HepG2 (cell line): Measurements from ENCODE around the gene PRKCZ. TPM values are rescaled to one million over a fixed set of nuclear protein-coding genes. Genes with fewer than 3 reads are reported as not detected.

Experiments
- ATAC-seq: fragments of 200-7000 bp; cut with Tn5 transposase; 3 replicates; pipeline ENCODE4 v1.9.1; 2020; ENCODE audit warnings: mild to moderate bottlenecking, moderate library complexity
- BruUV-seq: library from RNA; stranded (reverse); fragments of 400-500 nt; replicated peaks from 2 replicates; lab custom pipeline; 2021; lab: Mats Ljungman, UMichigan
- CTCF ChIA-PET: fragments of 300-600 bp; formaldehyde crosslinking; extraction: SDS; loops from one replicate; lab custom pipeline; 2021; ENCODE audit warnings: low total read pairs, inconsistent platforms, low intra/inter-chr PET ratio; lab: Yijun Ruan, JAX
- POLR2A ChIA-PET: fragments of 350-600 bp; sonication (Branson Sonifier 250); formaldehyde crosslinking; loops from one replicate; lab custom pipeline; 2020; ENCODE audit warnings: antibody characterized with exemption, inconsistent platforms; lab: Yijun Ruan, JAX
- DNase-seq: peaks from one replicate; pipeline ENCODE4 v3.0.0-alpha.2; 2015; ENCODE audit warnings: low spot score
- FAIRE-seq: peaks from 3 replicates; lab custom pipeline; 2011; peaks lifted over from hg19 to GRCh38; lab: Jason Lieb, UNC
- H2AFZ ChIP-seq: one replicate; pipeline ENCODE4 v1.6.1; 2011; ENCODE audit warnings: low read length, inconsistent platforms
- H3K27ac ChIP-seq: fragments of 300-600 bp; 3 replicates; pipeline ENCODE4 v1.8.0; 2011; ENCODE audit warnings: mixed run types, mild to moderate bottlenecking, mixed read lengths, low read length, inconsistent platforms; ENCODE audit not compliant: insufficient read depth; ENCODE audit errors: extremely low read length
- H3K27me3 ChIP-seq, 2 experiments: fragments of 200-600 bp in 1 of 2; 2 replicates in 1 of 2; 3 replicates in 1 of 2; pipeline versions ENCODE4 v1.6.0 to v1.8.0; 2011; ENCODE audit warnings: low read length in 2 of 2, mild to moderate bottlenecking in 2 of 2, moderate library complexity in 2 of 2, inconsistent platforms in 1 of 2; ENCODE audit not compliant: insufficient read depth in 2 of 2, control insufficient read depth in 1 of 2
- H3K36me3 ChIP-seq, 2 experiments: fragments of 200-600 bp in 1 of 2; replicated peaks in 1 of 2; 2 replicates in 1 of 2; 3 replicates in 1 of 2; pipeline versions ENCODE4 v1.5.1 to v1.8.0; 2011; ENCODE audit warnings: low read length in 2 of 2, inconsistent platforms in 1 of 2; ENCODE audit not compliant: insufficient read depth in 2 of 2, control insufficient read depth in 1 of 2
- H3K4me1 ChIP-seq: 2 replicates; pipeline ENCODE4 v1.5.1; 2012; ENCODE audit warnings: low read length, inconsistent platforms; ENCODE audit not compliant: insufficient read depth
- H3K4me2 ChIP-seq: 2 replicates; pipeline ENCODE4 v1.6.0; 2011; ENCODE audit warnings: low read depth, low read length, inconsistent platforms
- H3K4me3 ChIP-seq, 3 experiments: fragments of 200-600 bp in 1 of 3; sonication (generic), shearing (Covaris generic) in 1 of 3; replicated peaks in 1 of 3; 2 replicates each; pipeline ENCODE4 v1.5.1; 2011 to 2016; ENCODE audit warnings: low read length in 3 of 3, inconsistent platforms in 2 of 3, low read depth in 2 of 3, mild to moderate bottlenecking in 2 of 3, control low read depth in 1 of 3, mixed read lengths in 1 of 3; ENCODE audit not compliant: insufficient read depth in 1 of 3
- H3K79me2 ChIP-seq: one replicate; pipeline ENCODE4 v1.6.1; 2011; ENCODE audit warnings: low read length, inconsistent platforms; ENCODE audit not compliant: insufficient read depth
- H3K9ac ChIP-seq: 2 replicates; pipeline ENCODE4 v1.6.0; 2011; ENCODE audit warnings: mild to moderate bottlenecking, low read depth, low read length, inconsistent platforms; ENCODE audit not compliant: insufficient read depth
- H3K9me3 ChIP-seq: 2 replicates; pipeline ENCODE4 v1.5.1; 2012; ENCODE audit warnings: mild to moderate bottlenecking, low read length
- H4K20me1 ChIP-seq: 2 replicates; pipeline ENCODE4 v1.6.0; 2011; ENCODE audit warnings: inconsistent platforms, mild to moderate bottlenecking, low read length, moderate library complexity; ENCODE audit not compliant: insufficient read depth
- AGO2 ChIP-seq: fragments of 200-400 bp; formaldehyde crosslinking; optimal IDR thresholded peaks from 2 replicates; pipeline ENCODE3; 2017; ENCODE audit warnings: mild to moderate bottlenecking, low read depth, low read length, moderate library complexity
- BRD4 ChIP-seq: sonication (generic); formaldehyde crosslinking; IDR thresholded peaks from 2 replicates; pipeline ENCODE4 v1.4.0; 2020; ENCODE audit warnings: missing genetic modification reagents
- MLLT10 ChIP-seq: sonication (generic); formaldehyde crosslinking; IDR thresholded peaks from 2 replicates; pipeline ENCODE4 v1.4.0; 2020; ENCODE audit warnings: missing genetic modification reagents
- PHB2 ChIP-seq: fragments of 450-650 bp; IDR thresholded peaks from 2 replicates; pipeline ENCODE4 v1.6.1; 2018; ENCODE audit not compliant: partially characterized antibody
- PPARG ChIP-seq: conservative IDR thresholded peaks from 2 replicates; pipeline ENCODE4 v1.6.1; 2016; ENCODE audit warnings: missing biosample characterization, missing genetic modification reagents
- RXRB ChIP-seq: IDR thresholded peaks from 2 replicates; pipeline ENCODE4 v1.6.1; 2016; ENCODE audit warnings: borderline replicate concordance, missing genetic modification reagents, missing compliant biosample characterization
- ZBTB8A ChIP-seq: sonication (generic); formaldehyde crosslinking; IDR thresholded peaks from 2 replicates; pipeline ENCODE4 v1.4.0; 2020; ENCODE audit warnings: mild to moderate bottlenecking, low read depth, missing genetic modification reagents, borderline replicate concordance
- ZNF275 ChIP-seq: sonication (generic); formaldehyde crosslinking; IDR thresholded peaks from 2 replicates; pipeline ENCODE4 v1.8.0; 2022; ENCODE audit warnings: missing genetic modification reagents, mild to moderate bottlenecking, inconsistent platforms, borderline replicate concordance
- ZNF354B ChIP-seq: sonication (generic); formaldehyde crosslinking; IDR thresholded peaks from 2 replicates; pipeline ENCODE4 v1.8.0; 2022; ENCODE audit warnings: mild to moderate bottlenecking, missing genetic modification reagents
- WGBS: methylation state at CpG from one replicate; pipeline ENCODE4 v1.1.6; 2017; ENCODE audit warnings: low lambda C conversion rate; 5-methylcytosine and 5-hydroxymethylcytosine counted together
- in situ Hi-C: cut with HindIII; loops from 2 replicates; pipeline ENCODE4 v1.10.0; 2017; ENCODE audit warnings: low pct_unique_long_range_greater_than_20kb; ENCODE audit not compliant: extremely low pct_ligation_motif_present
- intact Hi-C: fragments of 100-400 bp; cut with micrococcal nuclease; formaldehyde crosslinking; loops from one replicate; pipeline ENCODE4 v1.10.0; 2022; ENCODE audit not compliant: unreplicated experiment
- polyA plus RNA-seq, 8 experiments: library from polyadenylated mRNA; depleted of rRNA in 3 of 8; stranded (reverse) in 7 of 8; unstranded in 1 of 8; fragments of >200 nt; fragmentation: Illumina TruSeq in 4 of 8; extraction: Trizol in 4 of 8; gene quantifications; 2 replicates each; pipeline versions ENCODE4 v1.2.1 to v1.2.3, GENCODE V29; 2011 to 2016; ENCODE audit warnings: low read depth in 4 of 8, missing spikeins in 1 of 8, mixed read lengths in 1 of 8; ENCODE audit not compliant: insufficient read depth in 1 of 8
- total RNA-seq, 5 experiments: library from RNA; depleted of rRNA; stranded (reverse); fragments of >200 nt; fragmentation: Illumina TruSeq; extraction: Trizol; gene quantifications; 2 replicates each; pipeline ENCODE4 v1.2.3, GENCODE V29; 2016; ENCODE audit warnings: low read depth in 1 of 5

PRKCZ gene
- total and polyA plus RNA-seq, 2 of the 13 experiments (the other 11 are each of a cell fraction or from before 2014, with no cell fraction given) = 34.7 to 85.2 TPM

- Histone ChIP-seq H3K9me3 (no peaks in the 10 kb centered on the region), H3K4me3 (no peak overlapping the region), H3K27me3 (no peaks in the 10 kb centered on the region), H3K27ac (no peak overlapping the region), H4K20me1 (no peaks in the 10 kb centered on the region; the same call in 1 of the 2 replicates), H3K4me2 (no peak overlapping the region), H3K4me1 (no peaks in the 10 kb centered on the region), H3K36me3 (peaks cover 24 to 44% of the 10 kb centered on the region in 2 experiments), H3K79me2 (no peaks in the 10 kb centered on the region), H3K9ac (no peak overlapping the region), H2AFZ (no peak overlapping the region)
- POLR2A ChIA-PET = no interaction called here
- CTCF ChIA-PET = no interaction called here
- no peak for ATAC-seq
- DNase-seq = no peak
- in situ Hi-C loops = loop anchor here (25.0 kb wide), 1 partner anchor 333 kb away; no protein-coding TSS in a partner anchor
- no TSS peak for BruUV-seq
- FAIRE-seq = no peak
- no peak for TF ChIP-seq MLLT10 (CRISPR knock-in tag)
- no peak for TF ChIP-seq ZNF354B (CRISPR knock-in tag)
- no peak for TF ChIP-seq PHB2
- intact Hi-C loops = no loop called here
- WGBS = 93% methylated on average over 23 of the region's 28 CpGs
These were observed 129.2 kb downstream of the PRKCZ start for GRCh38 chr1:2179283-2180013.

- H3K79me2 ChIP-seq = no peaks in the 10 kb centered on the region
- peaks cover 24 to 47% of the 10 kb centered on the region in 2 experiments for H3K36me3 ChIP-seq
- H3K4me1 ChIP-seq = no peaks in the 10 kb centered on the region
- no peaks in the 10 kb centered on the region for H3K27me3 ChIP-seq
- ChIA-PET CTCF (no interaction called here), POLR2A (interaction anchor here (1.0 kb wide), 1 partner anchor 52 kb away, joined by 3 read pairs; no protein-coding TSS in a partner anchor)
- no peak overlapping the region for H2AFZ ChIP-seq
- no peak for DNase-seq
- H3K9me3 ChIP-seq = no peaks in the 10 kb centered on the region
- ATAC-seq = no peak
- in situ Hi-C loops (loop anchor here (25.0 kb wide), 1 partner anchor 332 kb away; no protein-coding TSS in a partner anchor), intact Hi-C loops (no loop called here)
- H3K4me2 ChIP-seq = no peak overlapping the region
- WGBS = 95% methylated on average over 48 of the region's 58 CpGs
- no peak overlapping the region for H3K27ac ChIP-seq
- no peak overlapping the region for H3K9ac ChIP-seq
- no peak for FAIRE-seq
- H4K20me1 ChIP-seq = no peaks in the 10 kb centered on the region
- BruUV-seq = no TSS peak
- TF ChIP-seq AGO2 = peak; percentile 18
- TF ChIP-seq BRD4 (CRISPR knock-in tag) = no peak
- no peak for TF ChIP-seq RXRB (CRISPR knock-in tag)
- no peak for TF ChIP-seq ZBTB8A (CRISPR knock-in tag)
- TF ChIP-seq ZNF275 (CRISPR knock-in tag) = no peak
- TF ChIP-seq PPARG (CRISPR knock-in tag) = no peak
- TF ChIP-seq, all 625 proteins: peak for 1
- no peak overlapping the region for H3K4me3 ChIP-seq
These were observed 130.4 kb downstream of the PRKCZ start for GRCh38 chr1:2180297-2181245.
